PC-3 (cell line): ENCODE results near the gene U2SURP. TPM values are rescaled to one million over a fixed set of nuclear protein-coding genes. Genes with fewer than 3 reads are reported as not detected.
A peak's percentile ranks its signal among the peaks of the same experiment; 100 is the strongest.

Source experiments
- ATAC-seq: fragments of 200-7000 bp; cut with Tn5 transposase; 2 replicates; pipeline ENCODE4 v1.9.1; 2020; ENCODE audit warnings: mild to moderate bottlenecking, moderate library complexity
- BruUV-seq: library from RNA; stranded (reverse); fragments of 400-500 nt; replicated peaks from 2 replicates; lab custom pipeline; 2021; lab: Mats Ljungman, UMichigan
- CTCF ChIA-PET: fragments of 300-600 bp; sonication (Branson Sonifier 250); formaldehyde crosslinking; loops from one replicate; lab custom pipeline; 2022; ENCODE audit warnings: antibody characterized with exemption; lab: Charles Lee
- POLR2A ChIA-PET: fragments of 300-600 bp; sonication (Branson Sonifier 250); formaldehyde crosslinking; loops from one replicate; lab custom pipeline; 2022; ENCODE audit warnings: antibody characterized with exemption; ENCODE audit not compliant: unreplicated experiment; lab: Charles Lee
- DNase-seq: peaks from one replicate; pipeline ENCODE4 v3.0.0-alpha.2; 2015
- H2AFZ ChIP-seq: fragments of 300-600 bp; sonication (generic); 2 replicates; pipeline ENCODE4 v1.6.0; 2016; ENCODE audit warnings: antibody characterized with exemption, low read length
- H3F3A ChIP-seq: fragments of 300-600 bp; sonication (generic); one replicate; pipeline ENCODE4 v1.6.0; 2017; ENCODE audit warnings: antibody characterized with exemption, low read length, control low read depth, mild to moderate bottlenecking; ENCODE audit not compliant: unreplicated experiment
- H3K27ac ChIP-seq: fragments of 300-600 bp; sonication (generic); 2 replicates; pipeline ENCODE4 v1.5.1; 2016; ENCODE audit warnings: mild to moderate bottlenecking, low read length
- H3K27me3 ChIP-seq: fragments of 300-600 bp; sonication (generic); 2 replicates; pipeline ENCODE4 v1.6.1; 2016; ENCODE audit warnings: low read length, mixed read lengths
- H3K36me3 ChIP-seq: fragments of 300-600 bp; sonication (generic); 2 replicates; pipeline ENCODE4 v1.6.1; 2016; ENCODE audit warnings: low read depth, mixed run types, low read length, mixed read lengths
- H3K4me1 ChIP-seq: fragments of 300-600 bp; sonication (generic); 2 replicates; pipeline ENCODE4 v1.5.1; 2016; ENCODE audit warnings: low read length; ENCODE audit not compliant: insufficient read depth
- H3K4me2 ChIP-seq: fragments of 300-600 bp; sonication (generic); 2 replicates; pipeline ENCODE4 v1.6.0; 2016; ENCODE audit warnings: low read length
- H3K4me3 ChIP-seq: fragments of 300-600 bp; sonication (generic); 2 replicates; pipeline ENCODE4 v1.5.1; 2016; ENCODE audit warnings: mild to moderate bottlenecking, low read length, mixed read lengths
- H3K79me2 ChIP-seq: fragments of 300-600 bp; sonication (generic); 2 replicates; pipeline ENCODE4 v1.6.1; 2017; ENCODE audit warnings: low read length, mixed read lengths
- H3K9ac ChIP-seq: fragments of 300-600 bp; sonication (generic); 2 replicates; pipeline ENCODE4 v1.6.0; 2016; ENCODE audit warnings: mild to moderate bottlenecking, low read length
- H3K9me2 ChIP-seq: fragments of 300-600 bp; sonication (generic); replicated peaks from 2 replicates; pipeline ENCODE4 v1.6.1; 2016; ENCODE audit warnings: mixed run types, low read length, mixed read lengths
- H3K9me3 ChIP-seq: fragments of 300-600 bp; sonication (generic); 2 replicates; pipeline ENCODE4 v1.6.1; 2016; ENCODE audit warnings: low read length, mixed read lengths
- H4K20me1 ChIP-seq: fragments of 300-600 bp; sonication (generic); 2 replicates; pipeline ENCODE4 v1.6.1; 2016; ENCODE audit warnings: low read length, mixed read lengths
- EZH2 ChIP-seq: fragments of 300-600 bp; sonication (generic); IDR thresholded peaks from one replicate; pipeline ENCODE4 v1.6.1; 2017; ENCODE audit warnings: antibody characterized with exemption, mild to moderate bottlenecking, low read length; ENCODE audit not compliant: unreplicated experiment
- EZH2phosphoT487 ChIP-seq: fragments of 300-600 bp; sonication (generic); IDR thresholded peaks from 2 replicates; pipeline ENCODE4 v1.6.1; 2018; ENCODE audit warnings: mild to moderate bottlenecking, antibody characterized with exemption, low read length, borderline replicate concordance
- intact Hi-C: fragments of 100-400 bp; cut with micrococcal nuclease; formaldehyde crosslinking; loops from 2 replicates; pipeline ENCODE4 v1.9.0; 2023
- total RNA-seq: library from RNA; depleted of rRNA; stranded (reverse); fragments of >200 nt; gene quantifications from 2 replicates; pipeline ENCODE4 v1.2.3, GENCODE V29; 2014
- TF ChIP-seq, protein P1 (sequence below): fragments of 300-600 bp; sonication (generic); conservative IDR thresholded peaks from 2 replicates; pipeline ENCODE4 v1.5.1; 2017; ENCODE audit warnings: antibody characterized with exemption, low read depth, mild to moderate bottlenecking, low read length

Gene U2SURP
- total RNA-seq, 1 experiment from 2014 or later = 81.1 TPM

- Histone ChIP-seq H3F3A (no peaks in the 10 kb centered on the region), H3K79me2 (no peaks in the 10 kb centered on the region), H3K9ac (no peak overlapping the region), H4K20me1 (no peaks in the 10 kb centered on the region), H3K27me3 (no peaks in the 10 kb centered on the region), H3K36me3 (no peaks in the 10 kb centered on the region), H3K27ac (no peak overlapping the region), H3K9me2 (no peaks in the 10 kb centered on the region), H3K4me2 (no peak overlapping the region), H3K9me3 (no peaks in the 10 kb centered on the region), H3K4me3 (no peak overlapping the region), H2AFZ (no peak overlapping the region), H3K4me1 (peaks cover 3% of the 10 kb centered on the region; the same call in 1 of the 2 replicates)
- intact Hi-C loops = loop anchor here (10.0 kb wide), 1 partner anchor 266 kb away; the partner anchor contains the start of gene TRPC1
- TF ChIP-seq, protein P1, sequence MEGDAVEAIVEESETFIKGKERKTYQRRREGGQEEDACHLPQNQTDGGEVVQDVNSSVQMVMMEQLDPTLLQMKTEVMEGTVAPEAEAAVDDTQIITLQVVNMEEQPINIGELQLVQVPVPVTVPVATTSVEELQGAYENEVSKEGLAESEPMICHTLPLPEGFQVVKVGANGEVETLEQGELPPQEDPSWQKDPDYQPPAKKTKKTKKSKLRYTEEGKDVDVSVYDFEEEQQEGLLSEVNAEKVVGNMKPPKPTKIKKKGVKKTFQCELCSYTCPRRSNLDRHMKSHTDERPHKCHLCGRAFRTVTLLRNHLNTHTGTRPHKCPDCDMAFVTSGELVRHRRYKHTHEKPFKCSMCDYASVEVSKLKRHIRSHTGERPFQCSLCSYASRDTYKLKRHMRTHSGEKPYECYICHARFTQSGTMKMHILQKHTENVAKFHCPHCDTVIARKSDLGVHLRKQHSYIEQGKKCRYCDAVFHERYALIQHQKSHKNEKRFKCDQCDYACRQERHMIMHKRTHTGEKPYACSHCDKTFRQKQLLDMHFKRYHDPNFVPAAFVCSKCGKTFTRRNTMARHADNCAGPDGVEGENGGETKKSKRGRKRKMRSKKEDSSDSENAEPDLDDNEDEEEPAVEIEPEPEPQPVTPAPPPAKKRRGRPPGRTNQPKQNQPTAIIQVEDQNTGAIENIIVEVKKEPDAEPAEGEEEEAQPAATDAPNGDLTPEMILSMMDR = no peak
- no peak for TF ChIP-seq EZH2
- TF ChIP-seq EZH2phosphoT487 = no peak
- no peak for ATAC-seq
- no peak for DNase-seq
- POLR2A ChIA-PET = no interaction called here
- no TSS peak for BruUV-seq
- CTCF ChIA-PET = no interaction called here
Observed at GRCh38 chr3:142990721-142991120, 10.6 kb upstream of the U2SURP start.

GRCh38 chr3:142992323-142992722 is 9.0 kb upstream of the U2SURP start:
- Histone ChIP-seq H3K4me2 (no peak overlapping the region), H3K9me3 (no peaks in the 10 kb centered on the region), H2AFZ (no peak overlapping the region), H3K36me3 (no peaks in the 10 kb centered on the region), H4K20me1 (no peaks in the 10 kb centered on the region), H3K27me3 (no peaks in the 10 kb centered on the region), H3K4me1 (peaks cover 3% of the 10 kb centered on the region; the same call in 1 of the 2 replicates), H3K4me3 (no peak overlapping the region), H3F3A (no peaks in the 10 kb centered on the region), H3K9ac (no peak overlapping the region), H3K79me2 (no peaks in the 10 kb centered on the region), H3K27ac (no peak overlapping the region), H3K9me2 (no peaks in the 10 kb centered on the region)
- DNase-seq (no peak), ATAC-seq (no peak)
- intact Hi-C loops = loop anchor here (10.0 kb wide), 1 partner anchor 268 kb away; the partner anchor contains the start of gene TRPC1
- no TSS peak for BruUV-seq
- POLR2A ChIA-PET = no interaction called here
- no peak for TF ChIP-seq EZH2phosphoT487
- TF ChIP-seq, protein P1 = no peak
- no peak for TF ChIP-seq EZH2
- CTCF ChIA-PET = no interaction called here

GRCh38 chr3:142993958-142994442 is 7.4 kb upstream of the U2SURP start:
- no peak for TF ChIP-seq EZH2phosphoT487
- TF ChIP-seq, protein P1 = peak; percentile 77
- DNase-seq (peak; percentile 72), ATAC-seq (peak; percentile 45; the same call in 1 of the 2 replicates)
- POLR2A ChIA-PET = no interaction called here
- Histone ChIP-seq H3K4me3 (no peak overlapping the region), H3K9me2 (no peaks in the 10 kb centered on the region), H3K27ac (no peak overlapping the region), H3K9me3 (no peaks in the 10 kb centered on the region), H3K36me3 (no peaks in the 10 kb centered on the region), H3K9ac (no peak overlapping the region), H3K79me2 (no peaks in the 10 kb centered on the region), H3F3A (no peaks in the 10 kb centered on the region), H3K4me2 (peak overlapping the region; percentile 13; the same call in 1 of the 2 replicates), H4K20me1 (no peaks in the 10 kb centered on the region), H3K27me3 (no peaks in the 10 kb centered on the region), H3K4me1 (peaks cover 10% of the 10 kb centered on the region; the same call in 1 of the 2 replicates), H2AFZ (no peak overlapping the region)
- no TSS peak for BruUV-seq
- intact Hi-C loops = loop anchor here (1.0 to 10.0 kb wide), 2 partner anchors 166 to 269 kb away; partner anchors contain the start of gene TRPC1
- CTCF ChIA-PET = interaction anchor here (0.7 kb wide), 1 partner anchor 504 kb away, joined by 4 read pairs; no protein-coding TSS in a partner anchor
